ENCODE data around the gene THBS2. TPM values are rescaled to one million over a fixed set of nuclear protein-coding genes. Genes with fewer than 3 reads are reported as not detected.

THBS2 gene
- total RNA-seq, 1 experiment from 2014 or later, result 0.39 TPM

DNA sequence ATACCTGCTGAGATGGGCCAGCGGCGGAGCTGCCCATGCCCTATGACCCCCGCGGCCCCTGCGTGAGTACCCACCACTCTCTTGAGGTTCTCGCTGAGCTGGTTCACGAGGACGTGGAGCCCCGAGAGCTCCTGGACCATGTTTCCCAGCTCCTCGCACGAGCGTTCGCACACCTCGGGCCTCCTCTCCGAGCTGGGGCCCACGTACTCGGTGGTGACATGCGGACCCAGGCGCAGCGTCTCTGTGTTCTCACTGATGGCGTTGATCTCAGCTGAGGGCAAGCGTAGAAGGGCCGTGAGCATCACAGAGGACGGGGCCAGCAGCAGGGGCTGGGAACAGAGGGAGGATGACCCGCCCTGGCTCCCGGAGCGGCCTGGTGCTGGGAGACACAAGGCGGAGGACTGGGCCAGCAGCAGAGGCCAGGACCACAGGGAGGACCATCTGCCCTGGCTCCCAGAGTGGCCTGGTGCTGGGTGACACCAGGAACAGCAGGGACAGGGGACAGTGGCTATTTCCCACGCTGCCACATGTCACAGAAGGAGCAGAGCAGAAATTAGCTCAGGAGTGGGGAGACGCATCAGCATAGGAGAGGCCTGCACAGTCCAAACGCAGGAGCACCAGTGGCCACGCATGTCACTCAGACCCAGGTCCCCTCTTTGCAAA, 11.8 kb downstream of the THBS2 start:
- ChIA-PET CTCF (no interaction called here), POLR2A (no interaction called here), RAD21 (ENCODE audit: low non-redundant PET in 1 of 2, low total read pairs in 2 of 2, uncharacterized antibody in 2 of 2, unreplicated experiment in 2 of 2) (no interaction called here)
- BruUV-seq (replicated peaks), result no TSS peak
- ATAC-seq (no peak), DNase-seq (ENCODE audit: low read depth, low spot score) (no peak)
- H2AFZ ChIP-seq (ENCODE audit: low read depth, low read length, poor library complexity, severe bottlenecking), result no peak overlapping the region
- no peaks in the 10 kb centered on the region for H3K9me3 ChIP-seq (ENCODE audit: control insufficient read depth in 1 of 2, insufficient read depth in 1 of 2, low read depth in 1 of 2, low read length in 2 of 2)
- no peaks in the 10 kb centered on the region for H4K20me1 ChIP-seq (ENCODE audit: insufficient read depth)
- H3K9ac ChIP-seq (ENCODE audit: low read length), result no peak overlapping the region
- intact Hi-C loops (cut with micrococcal nuclease), result no loop called here
- TF ChIP-seq, protein P1, sequence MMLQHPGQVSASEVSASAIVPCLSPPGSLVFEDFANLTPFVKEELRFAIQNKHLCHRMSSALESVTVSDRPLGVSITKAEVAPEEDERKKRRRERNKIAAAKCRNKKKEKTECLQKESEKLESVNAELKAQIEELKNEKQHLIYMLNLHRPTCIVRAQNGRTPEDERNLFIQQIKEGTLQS (IDR thresholded peaks at IDR 0.05), result no peak
- TF ChIP-seq EZH2phosphoT487 (IDR thresholded peaks at IDR 0.05; ENCODE audit: borderline replicate concordance) (no peak), FOSL1 (IDR thresholded peaks at IDR 0.05; ENCODE audit: low read depth) (no peak), TCF7L2 (IDR thresholded peaks at IDR 0.05; ENCODE audit: borderline replicate concordance, extremely low read depth, insufficient read depth, insufficient read length) (no peak), RAD21 (IDR thresholded peaks at IDR 0.05; ENCODE audit: low read depth) (no peak), EZH2 (IDR thresholded peaks at IDR 0.05) (no peak), POLR2AphosphoS5 (IDR thresholded peaks at IDR 0.05; ENCODE audit: low read depth, low read length) (no peak), SIN3A (IDR thresholded peaks at IDR 0.05; ENCODE audit: low read depth) (no peak), SRF (IDR thresholded peaks at IDR 0.05; ENCODE audit: low read depth) (no peak), EGR1 (IDR thresholded peaks at IDR 0.05; ENCODE audit: low read depth) (no peak), ZFX (IDR thresholded peaks at IDR 0.05) (no peak)
- TF ChIP-seq, protein P2, sequence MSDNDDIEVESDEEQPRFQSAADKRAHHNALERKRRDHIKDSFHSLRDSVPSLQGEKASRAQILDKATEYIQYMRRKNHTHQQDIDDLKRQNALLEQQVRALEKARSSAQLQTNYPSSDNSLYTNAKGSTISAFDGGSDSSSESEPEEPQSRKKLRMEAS (IDR thresholded peaks at IDR 0.05), result no peak
- TF ChIP-seq, protein P3, sequence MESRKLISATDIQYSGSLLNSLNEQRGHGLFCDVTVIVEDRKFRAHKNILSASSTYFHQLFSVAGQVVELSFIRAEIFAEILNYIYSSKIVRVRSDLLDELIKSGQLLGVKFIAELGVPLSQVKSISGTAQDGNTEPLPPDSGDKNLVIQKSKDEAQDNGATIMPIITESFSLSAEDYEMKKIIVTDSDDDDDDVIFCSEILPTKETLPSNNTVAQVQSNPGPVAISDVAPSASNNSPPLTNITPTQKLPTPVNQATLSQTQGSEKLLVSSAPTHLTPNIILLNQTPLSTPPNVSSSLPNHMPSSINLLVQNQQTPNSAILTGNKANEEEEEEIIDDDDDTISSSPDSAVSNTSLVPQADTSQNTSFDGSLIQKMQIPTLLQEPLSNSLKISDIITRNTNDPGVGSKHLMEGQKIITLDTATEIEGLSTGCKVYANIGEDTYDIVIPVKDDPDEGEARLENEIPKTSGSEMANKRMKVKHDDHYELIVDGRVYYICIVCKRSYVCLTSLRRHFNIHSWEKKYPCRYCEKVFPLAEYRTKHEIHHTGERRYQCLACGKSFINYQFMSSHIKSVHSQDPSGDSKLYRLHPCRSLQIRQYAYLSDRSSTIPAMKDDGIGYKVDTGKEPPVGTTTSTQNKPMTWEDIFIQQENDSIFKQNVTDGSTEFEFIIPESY (IDR thresholded peaks at IDR 0.05; ENCODE audit: extremely low read depth, insufficient replicate concordance, low read length), result no peak
- H3K9me2 ChIP-seq (ENCODE audit: insufficient read depth), result no peaks in the 10 kb centered on the region
- H3K36me3 ChIP-seq (ENCODE audit: control insufficient read depth in 1 of 2, insufficient read depth in 2 of 2, low read length in 2 of 2), result no peaks in the 10 kb centered on the region
- no peaks in the 10 kb centered on the region for H3K27me3 ChIP-seq (ENCODE audit: insufficient read depth, low read length)
- no peak overlapping the region for H3K4me3 ChIP-seq (replicated peaks in 1 of 2; ENCODE audit: low read depth in 1 of 2, low read length in 2 of 2)
- no peaks in the 10 kb centered on the region for H3K79me2 ChIP-seq (ENCODE audit: insufficient read depth, low read length)
- H3K4me1 ChIP-seq (ENCODE audit: control insufficient read depth in 1 of 2, insufficient read depth in 2 of 2, low read length in 2 of 2), result no peaks in the 10 kb centered on the region
- H3K4me2 ChIP-seq (ENCODE audit: low read length), result no peak overlapping the region
- H3K27ac ChIP-seq (ENCODE audit: low read depth, low read length), result no peak overlapping the region

Measured in HCT116 (cell line).